Measurements from ENCODE around the gene NDUFA6.

GRCh38 chr22:42138972-42139371 is 48.4 kb upstream of the NDUFA6 start:
- TF ChIP-seq ZNF384 (IDR thresholded peaks at IDR 0.05) (no peak), ARNT (IDR thresholded peaks at IDR 0.05) (no peak), FOXM1 (IDR thresholded peaks at IDR 0.05; ENCODE audit: borderline replicate concordance) (no peak), SP1 (IDR thresholded peaks at IDR 0.05) (no peak), NFRKB (IDR thresholded peaks at IDR 0.05) (no peak), ELF4 (IDR thresholded peaks at IDR 0.05) (no peak), CTBP1 (IDR thresholded peaks at IDR 0.05; ENCODE audit: borderline replicate concordance) (no peak), BHLHE40 (IDR thresholded peaks at IDR 0.05; ENCODE audit: borderline replicate concordance) (no peak), FOXK2 (IDR thresholded peaks at IDR 0.05) (no peak)

Data from HEK293T (cell line).